Hepatocyte (in vitro differentiated cells): ENCODE measurements around the gene CNST. TPM values are rescaled to one million over a fixed set of nuclear protein-coding genes. Genes with fewer than 3 reads are reported as not detected.

ENCODE experiments used
- DNase-seq: peaks from one replicate; pipeline ENCODE4 v3.0.0-alpha.2; 2016; ENCODE audit warnings: low spot score
- H2AFZ ChIP-seq: fragments of 200-600 bp; sonication (generic); 2 replicates; pipeline ENCODE4 v1.6.0; 2016; ENCODE audit warnings: antibody characterized with exemption, mild to moderate bottlenecking
- H3K27ac ChIP-seq: fragments of 200-600 bp; sonication (generic); 2 replicates; pipeline ENCODE4 v1.5.1; 2016; ENCODE audit warnings: mild to moderate bottlenecking
- H3K27me3 ChIP-seq: fragments of 200-600 bp; sonication (generic); 2 replicates; pipeline ENCODE4 v1.6.1; 2016
- H3K36me3 ChIP-seq: fragments of 200-600 bp; sonication (generic); replicated peaks from 2 replicates; pipeline ENCODE4 v1.5.1; 2016; ENCODE audit warnings: low read depth; ENCODE audit not compliant: insufficient read depth
- H3K4me1 ChIP-seq: fragments of 200-600 bp; sonication (generic); 2 replicates; pipeline ENCODE4 v1.5.1; 2016; ENCODE audit warnings: mild to moderate bottlenecking, moderate library complexity; ENCODE audit not compliant: insufficient read depth
- H3K4me2 ChIP-seq: fragments of 200-600 bp; sonication (generic); 2 replicates; pipeline ENCODE4 v1.6.0; 2016
- H3K4me3 ChIP-seq: fragments of 200-600 bp; sonication (generic); 2 replicates; pipeline ENCODE4 v1.5.1; 2016; ENCODE audit warnings: mild to moderate bottlenecking
- H3K79me2 ChIP-seq: fragments of 200-600 bp; sonication (generic); 2 replicates; pipeline ENCODE4 v1.6.0; 2017; ENCODE audit warnings: mild to moderate bottlenecking
- H3K9me2 ChIP-seq: fragments of 200-600 bp; sonication (generic); replicated peaks from 2 replicates; pipeline ENCODE4 v1.6.0; 2017; ENCODE audit warnings: mild to moderate bottlenecking; ENCODE audit not compliant: insufficient read depth
- H3K9me3 ChIP-seq: fragments of 200-600 bp; sonication (generic); 2 replicates; pipeline ENCODE4 v1.5.1; 2016; ENCODE audit warnings: low read depth, mild to moderate bottlenecking
- H4K20me1 ChIP-seq: fragments of 200-600 bp; sonication (generic); 2 replicates; pipeline ENCODE4 v1.6.0; 2016; ENCODE audit warnings: mild to moderate bottlenecking; ENCODE audit not compliant: insufficient read depth, poor library complexity, severe bottlenecking
- EZH2 ChIP-seq: fragments of 200-600 bp; sonication (generic); IDR thresholded peaks from 2 replicates; pipeline ENCODE4 v1.6.1; 2016; ENCODE audit warnings: antibody characterized with exemption, mild to moderate bottlenecking, borderline replicate concordance
- EZH2phosphoT487 ChIP-seq: fragments of 200-600 bp; sonication (generic); IDR thresholded peaks from one replicate; pipeline ENCODE4 v1.6.1; 2018; ENCODE audit warnings: antibody characterized with exemption, mild to moderate bottlenecking, low read depth, moderate library complexity; ENCODE audit not compliant: unreplicated experiment, severe bottlenecking
- whole genome bisulfite sequencing: methylation state at CpG from one replicate; pipeline ENCODE4 v1.1.6; 2016; ENCODE audit warnings: low lambda C conversion rate; ENCODE audit errors: missing lambda C conversion rate; 5-methylcytosine and 5-hydroxymethylcytosine counted together
- polyA plus RNA-seq: library from polyadenylated mRNA; unstranded; fragments of >200 nt; fragmentation: Nextera tagmentation; extraction: Ambion mirVana; gene quantifications from 2 replicates; pipeline ENCODE4 v1.2.1, GENCODE V29; 2016
- total RNA-seq: library from RNA; depleted of rRNA; stranded (reverse); fragments of >200 nt; gene quantifications from 2 replicates; pipeline ENCODE4 v1.2.3, GENCODE V29; 2014
- TF ChIP-seq, protein P1 (sequence below): fragments of 200-600 bp; sonication (generic); IDR thresholded peaks from 2 replicates; pipeline ENCODE4 v1.5.1; 2016; ENCODE audit warnings: antibody characterized with exemption, mild to moderate bottlenecking; ENCODE audit not compliant: poor library complexity

Gene CNST
- total and polyA plus RNA-seq, 2 experiments from 2014 or later = 7.1 to 16.4 TPM

DNA sequence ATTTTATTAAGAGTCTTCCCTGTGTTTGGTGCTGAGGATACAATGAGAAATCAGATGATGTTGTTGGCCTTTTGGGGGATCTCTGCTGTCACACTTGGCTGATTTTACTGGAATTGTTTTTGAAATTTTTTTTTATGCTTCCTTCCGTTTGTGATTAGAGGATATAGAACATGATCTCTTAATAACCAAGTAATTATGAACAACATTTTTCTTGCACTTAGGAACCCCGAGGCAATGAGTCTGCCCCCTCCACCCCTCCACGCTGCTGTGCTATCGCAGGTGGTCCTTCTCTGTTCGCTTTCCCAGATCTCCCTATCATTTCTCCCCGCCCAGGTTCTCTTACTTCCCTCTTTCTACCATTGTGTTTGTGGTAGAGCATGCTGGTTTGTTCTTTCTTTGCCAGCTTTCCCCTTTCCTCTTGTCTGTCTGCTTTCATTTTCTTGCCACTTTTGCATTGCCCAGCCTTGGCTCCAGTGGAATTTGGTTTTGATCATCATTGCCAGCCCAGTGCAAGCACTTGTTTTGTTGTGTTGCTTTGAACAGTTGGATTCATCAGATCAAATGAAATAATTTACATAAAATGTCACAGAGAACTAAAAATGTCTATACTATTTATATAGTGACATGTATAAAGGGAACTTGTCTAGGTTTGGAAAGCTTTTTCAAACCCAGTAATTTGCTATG, 84.9 kb downstream of the CNST start:
- DNase-seq = no peak
- no peaks in the 10 kb centered on the region for H3K9me3 ChIP-seq
- H3K79me2 ChIP-seq = no peaks in the 10 kb centered on the region
- 92% methylated on average over 6 of the region's 6 CpGs for WGBS
- no peaks in the 10 kb centered on the region for H3K4me1 ChIP-seq
- H3K27ac ChIP-seq = no peak overlapping the region
- no peaks in the 10 kb centered on the region for H3K36me3 ChIP-seq
- no peak overlapping the region for H3K4me2 ChIP-seq
- H3K4me3 ChIP-seq = no peak overlapping the region
- H3K9me2 ChIP-seq = no peaks in the 10 kb centered on the region
- no peak overlapping the region for H2AFZ ChIP-seq
- TF ChIP-seq EZH2 (no peak), EZH2phosphoT487 (no peak)
- TF ChIP-seq, protein P1, sequence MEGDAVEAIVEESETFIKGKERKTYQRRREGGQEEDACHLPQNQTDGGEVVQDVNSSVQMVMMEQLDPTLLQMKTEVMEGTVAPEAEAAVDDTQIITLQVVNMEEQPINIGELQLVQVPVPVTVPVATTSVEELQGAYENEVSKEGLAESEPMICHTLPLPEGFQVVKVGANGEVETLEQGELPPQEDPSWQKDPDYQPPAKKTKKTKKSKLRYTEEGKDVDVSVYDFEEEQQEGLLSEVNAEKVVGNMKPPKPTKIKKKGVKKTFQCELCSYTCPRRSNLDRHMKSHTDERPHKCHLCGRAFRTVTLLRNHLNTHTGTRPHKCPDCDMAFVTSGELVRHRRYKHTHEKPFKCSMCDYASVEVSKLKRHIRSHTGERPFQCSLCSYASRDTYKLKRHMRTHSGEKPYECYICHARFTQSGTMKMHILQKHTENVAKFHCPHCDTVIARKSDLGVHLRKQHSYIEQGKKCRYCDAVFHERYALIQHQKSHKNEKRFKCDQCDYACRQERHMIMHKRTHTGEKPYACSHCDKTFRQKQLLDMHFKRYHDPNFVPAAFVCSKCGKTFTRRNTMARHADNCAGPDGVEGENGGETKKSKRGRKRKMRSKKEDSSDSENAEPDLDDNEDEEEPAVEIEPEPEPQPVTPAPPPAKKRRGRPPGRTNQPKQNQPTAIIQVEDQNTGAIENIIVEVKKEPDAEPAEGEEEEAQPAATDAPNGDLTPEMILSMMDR = no peak
- H4K20me1 ChIP-seq = no peaks in the 10 kb centered on the region
- no peaks in the 10 kb centered on the region for H3K27me3 ChIP-seq

DNA sequence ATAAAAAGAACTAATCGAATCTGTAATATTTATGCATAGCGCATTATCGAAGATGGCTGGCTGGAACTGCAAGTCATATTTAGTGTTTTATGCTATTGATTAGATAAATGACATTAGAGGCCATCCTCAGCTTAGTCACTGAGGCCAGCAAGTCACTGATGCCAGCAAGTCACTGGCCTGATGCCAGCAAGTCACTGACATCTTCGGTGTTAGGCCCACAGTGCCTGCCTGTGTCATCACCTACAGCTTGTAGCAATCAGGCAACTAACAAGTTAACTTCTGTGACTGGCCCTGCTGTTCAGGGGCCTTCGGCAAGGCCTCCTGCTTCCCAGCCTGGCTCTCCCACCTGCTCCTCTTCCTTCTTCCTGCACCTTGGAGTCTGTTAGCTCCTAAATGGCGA, 92.3 kb downstream of the CNST start:
- DNase-seq = no peak
- Histone ChIP-seq H3K9me3 (no peaks in the 10 kb centered on the region), H3K9me2 (no peaks in the 10 kb centered on the region), H3K4me1 (no peaks in the 10 kb centered on the region), H3K4me2 (no peak overlapping the region), H3K4me3 (no peak overlapping the region), H3K27ac (no peak overlapping the region), H3K36me3 (no peaks in the 10 kb centered on the region), H3K27me3 (no peaks in the 10 kb centered on the region), H3K79me2 (no peaks in the 10 kb centered on the region), H4K20me1 (no peaks in the 10 kb centered on the region), H2AFZ (no peak overlapping the region)
- 89% methylated on average over 6 of the region's 6 CpGs for WGBS
- TF ChIP-seq EZH2phosphoT487 (no peak), EZH2 (no peak)
- TF ChIP-seq, protein P1 = no peak

GRCh38 chr1:246659594-246660140, 93.4 kb downstream of the CNST start:
- no peaks in the 10 kb centered on the region for H3K36me3 ChIP-seq

DNA sequence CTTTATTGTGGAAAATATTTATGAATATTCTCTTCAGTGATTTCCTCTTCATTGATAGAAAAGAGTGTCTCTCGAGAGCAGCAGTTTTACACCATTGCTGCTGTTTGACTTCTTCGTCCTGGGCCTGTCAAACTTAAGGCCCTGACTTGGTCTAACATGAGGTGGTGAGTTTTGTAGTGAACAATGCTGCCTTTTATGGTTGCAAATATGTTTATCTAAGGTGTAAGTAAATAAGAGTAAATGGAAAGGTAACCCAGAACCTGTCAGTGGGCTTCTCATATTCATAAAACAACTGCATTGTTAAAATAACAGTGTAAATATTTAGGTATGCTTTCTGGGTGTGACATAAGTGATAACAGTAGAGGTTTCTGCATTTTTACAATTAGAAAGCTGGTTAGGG, 95.2 kb downstream of the CNST start:
- DNase-seq = no peak
- 76% methylated on average over 2 of the region's 2 CpGs for WGBS
- H3K27me3 ChIP-seq = no peaks in the 10 kb centered on the region
- no peak overlapping the region for H2AFZ ChIP-seq
- H4K20me1 ChIP-seq = no peaks in the 10 kb centered on the region
- peak overlapping the region; percentile 37 for H3K27ac ChIP-seq
- H3K4me1 ChIP-seq = no peaks in the 10 kb centered on the region
- no peaks in the 10 kb centered on the region for H3K9me3 ChIP-seq
- H3K36me3 ChIP-seq = no peaks in the 10 kb centered on the region
- no peak overlapping the region for H3K4me2 ChIP-seq
- H3K79me2 ChIP-seq = no peaks in the 10 kb centered on the region
- TF ChIP-seq, protein P1 = no peak
- no peak for TF ChIP-seq EZH2
- TF ChIP-seq EZH2phosphoT487 = no peak
- no peaks in the 10 kb centered on the region for H3K9me2 ChIP-seq
- H3K4me3 ChIP-seq = no peak overlapping the region

More at GRCh38 chr1:246659594-246660140, 93.4 kb downstream of the CNST start:
- H3K27ac ChIP-seq = no peak overlapping the region
- H4K20me1 ChIP-seq = no peaks in the 10 kb centered on the region
- 93% methylated on average over 6 of the region's 6 CpGs for WGBS
- no peak overlapping the region for H3K4me3 ChIP-seq
- H3K9me3 ChIP-seq = no peaks in the 10 kb centered on the region
- H3K4me2 ChIP-seq = no peak overlapping the region
- H2AFZ ChIP-seq = no peak overlapping the region
- DNase-seq = no peak
- TF ChIP-seq EZH2phosphoT487 = no peak
- TF ChIP-seq EZH2 = no peak
- H3K4me1 ChIP-seq = no peaks in the 10 kb centered on the region
- H3K79me2 ChIP-seq = no peaks in the 10 kb centered on the region
- H3K9me2 ChIP-seq = no peaks in the 10 kb centered on the region
- no peaks in the 10 kb centered on the region for H3K27me3 ChIP-seq
